Measurements from ENCODE around the gene DNMBP.

GRCh38 chr10:99916776-99917175 lies 93.0 kb downstream of the DNMBP start:
- TF ChIP-seq, protein P1, sequence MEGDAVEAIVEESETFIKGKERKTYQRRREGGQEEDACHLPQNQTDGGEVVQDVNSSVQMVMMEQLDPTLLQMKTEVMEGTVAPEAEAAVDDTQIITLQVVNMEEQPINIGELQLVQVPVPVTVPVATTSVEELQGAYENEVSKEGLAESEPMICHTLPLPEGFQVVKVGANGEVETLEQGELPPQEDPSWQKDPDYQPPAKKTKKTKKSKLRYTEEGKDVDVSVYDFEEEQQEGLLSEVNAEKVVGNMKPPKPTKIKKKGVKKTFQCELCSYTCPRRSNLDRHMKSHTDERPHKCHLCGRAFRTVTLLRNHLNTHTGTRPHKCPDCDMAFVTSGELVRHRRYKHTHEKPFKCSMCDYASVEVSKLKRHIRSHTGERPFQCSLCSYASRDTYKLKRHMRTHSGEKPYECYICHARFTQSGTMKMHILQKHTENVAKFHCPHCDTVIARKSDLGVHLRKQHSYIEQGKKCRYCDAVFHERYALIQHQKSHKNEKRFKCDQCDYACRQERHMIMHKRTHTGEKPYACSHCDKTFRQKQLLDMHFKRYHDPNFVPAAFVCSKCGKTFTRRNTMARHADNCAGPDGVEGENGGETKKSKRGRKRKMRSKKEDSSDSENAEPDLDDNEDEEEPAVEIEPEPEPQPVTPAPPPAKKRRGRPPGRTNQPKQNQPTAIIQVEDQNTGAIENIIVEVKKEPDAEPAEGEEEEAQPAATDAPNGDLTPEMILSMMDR (IDR thresholded peaks at IDR 0.05): no peak
- no peak for TF ChIP-seq POLR2A (IDR thresholded peaks at IDR 0.05)
